GM12891 (cell line): ENCODE data around the gene SEC61A1.

ENCODE experiments used
- POLR2A ChIP-seq: IDR thresholded peaks from 2 replicates; pipeline ENCODE4 v1.6.1; 2011; ENCODE audit warnings: low read depth, low read length, control low read depth
- POLR2AphosphoS5 ChIP-seq: IDR thresholded peaks from 2 replicates; pipeline ENCODE4 v1.6.1; 2011; ENCODE audit warnings: low read depth, low read length, control low read depth
- SPI1 ChIP-seq: IDR thresholded peaks from 2 replicates; pipeline ENCODE4 v1.6.1; 2011; ENCODE audit warnings: low read depth, low read length, control low read depth

DNA sequence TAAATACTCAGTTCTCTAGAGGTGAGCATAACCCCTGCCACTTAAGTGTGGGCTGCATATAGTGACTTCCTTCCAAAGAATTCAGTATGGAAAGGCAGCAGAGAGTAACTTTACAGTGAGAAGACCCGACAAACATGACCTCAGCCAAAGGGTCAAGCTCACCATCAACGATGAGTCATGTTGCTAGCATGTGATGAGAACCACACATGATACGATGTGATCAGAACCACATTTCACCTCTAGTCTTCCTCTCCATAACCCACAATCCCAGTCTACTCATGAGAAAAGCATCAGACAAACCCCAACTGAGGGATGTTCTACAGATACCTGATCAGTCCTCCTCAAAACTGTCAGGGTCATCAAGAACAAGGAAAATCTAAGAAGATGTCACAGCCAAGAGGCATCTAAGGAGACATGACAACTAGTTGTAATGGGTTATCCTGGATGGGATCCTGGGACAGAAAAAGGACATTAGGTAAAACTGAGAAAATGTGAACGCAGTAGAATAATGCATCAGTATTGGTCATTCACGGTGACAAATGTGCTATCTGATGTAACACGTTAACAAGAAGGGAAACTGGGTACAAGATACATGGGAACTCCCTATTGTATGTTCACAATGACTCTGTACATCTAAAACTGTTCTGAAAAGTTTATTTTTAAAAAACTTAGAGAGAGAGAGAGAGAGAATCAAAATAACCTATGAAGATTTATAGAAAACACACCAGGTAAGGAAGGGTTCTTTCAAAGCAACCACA, 28.3 kb downstream of the SEC61A1 start:
- TF ChIP-seq POLR2A (no peak), SPI1 (no peak), POLR2AphosphoS5 (no peak)
